ENCODE data around the gene FRMD3. TPM values are rescaled to one million over a fixed set of nuclear protein-coding genes. Genes with fewer than 3 reads are reported as not detected.

The FRMD3 gene
- total RNA-seq, 1 experiment from 2014 or later: 14.5 TPM

GRCh38 chr9:83291196-83291595 lies 247.0 kb downstream of the FRMD3 start:
- Histone ChIP-seq H3K36me3 (ENCODE audit: control insufficient read depth, insufficient read depth, low read length) (no peaks in the 10 kb centered on the region), H3K9me3 (ENCODE audit: control insufficient read depth, insufficient read depth, low read depth, low read length) (no peaks in the 10 kb centered on the region), H3K4me1 (ENCODE audit: control insufficient read depth, insufficient read depth, low read length) (no peaks in the 10 kb centered on the region), H3K4me3 (ENCODE audit: low read depth in 2 of 2, low read length in 2 of 2) (no peak overlapping the region), H3K27me3 (ENCODE audit: control insufficient read depth, insufficient read depth, low read length) (no peaks in the 10 kb centered on the region), H3K27ac (ENCODE audit: low read length) (no peak overlapping the region)
- ATAC-seq: no peak
- no TSS peak for BruUV-seq (replicated peaks)
- intact Hi-C loops (cut with micrococcal nuclease; ENCODE audit: unreplicated experiment) (no loop called here), in situ Hi-C loops (cut with HindIII; ENCODE audit: low pct_unique_long_range_greater_than_20kb, low sequenced_read_pairs) (no loop called here)
- CTCF ChIA-PET: no interaction called here
- POLR2A ChIA-PET: no interaction called here
- no peak for TF ChIP-seq SIN3A (IDR thresholded peaks at IDR 0.05; ENCODE audit: borderline replicate concordance, insufficient read depth, low read depth, low read length)
- TF ChIP-seq TCF7L2 (IDR thresholded peaks at IDR 0.05; ENCODE audit: low read depth, low read length): no peak
- TF ChIP-seq REST (IDR thresholded peaks at IDR 0.05; ENCODE audit: insufficient read depth in 1 of 2, low read depth in 2 of 2, low read length in 1 of 2): no peak
- TF ChIP-seq CTCF (IDR thresholded peaks at IDR 0.05): no peak
- TF ChIP-seq POLR2AphosphoS5 (IDR thresholded peaks at IDR 0.05; ENCODE audit: low read depth, low read length): no peak
- DNase-seq (ENCODE audit: low read depth, low spot score): no peak

GRCh38 chr9:83290692-83291091 lies 247.5 kb downstream of the FRMD3 start:
- H3K27ac ChIP-seq (ENCODE audit: low read length): no peak overlapping the region
- in situ Hi-C loops (cut with HindIII; ENCODE audit: low pct_unique_long_range_greater_than_20kb, low sequenced_read_pairs) (no loop called here), intact Hi-C loops (cut with micrococcal nuclease; ENCODE audit: unreplicated experiment) (no loop called here)
- POLR2A ChIA-PET: no interaction called here
- TF ChIP-seq POLR2AphosphoS5 (IDR thresholded peaks at IDR 0.05; ENCODE audit: low read depth, low read length) (no peak), REST (IDR thresholded peaks at IDR 0.05; ENCODE audit: insufficient read depth in 1 of 2, low read depth in 2 of 2, low read length in 1 of 2) (no peak), TCF7L2 (IDR thresholded peaks at IDR 0.05; ENCODE audit: low read depth, low read length) (no peak), SIN3A (IDR thresholded peaks at IDR 0.05; ENCODE audit: borderline replicate concordance, insufficient read depth, low read depth, low read length) (no peak), CTCF (IDR thresholded peaks at IDR 0.05) (no peak)
- no peaks in the 10 kb centered on the region for H3K36me3 ChIP-seq (ENCODE audit: control insufficient read depth, insufficient read depth, low read length)
- no peaks in the 10 kb centered on the region for H3K27me3 ChIP-seq (ENCODE audit: control insufficient read depth, insufficient read depth, low read length)
- CTCF ChIA-PET: no interaction called here
- no peaks in the 10 kb centered on the region for H3K4me1 ChIP-seq (ENCODE audit: control insufficient read depth, insufficient read depth, low read length)
- H3K9me3 ChIP-seq (ENCODE audit: control insufficient read depth, insufficient read depth, low read depth, low read length): no peaks in the 10 kb centered on the region
- DNase-seq (ENCODE audit: low read depth, low spot score): no peak
- no peak for ATAC-seq
- no peak overlapping the region for H3K4me3 ChIP-seq (ENCODE audit: low read depth in 2 of 2, low read length in 2 of 2)
- no TSS peak for BruUV-seq (replicated peaks)

Data from Panc1 (cell line).